Cardiac fibroblast (primary cell): ENCODE data around the gene TMEM182.

Experiments used
- DNase-seq, 2 donors: peaks; one replicate each; pipeline versions ENCODE4 v3.0.0 to v3.0.0-alpha.2; 2010; ENCODE audit warnings: low read depth in 2 of 2
- H3K4me3 ChIP-seq, 2 donors: replicated peaks in 1 of 2; 1 replicate in 1 of 2; 2 replicates in 1 of 2; pipeline ENCODE4 v1.5.1; 2011; ENCODE audit warnings: low read depth in 2 of 2, low read length in 2 of 2, mild to moderate bottlenecking in 2 of 2, moderate library complexity in 1 of 2
- TF ChIP-seq, protein P1 (sequence below): IDR thresholded peaks from one replicate; pipeline ENCODE4 v1.5.1; 2011; ENCODE audit warnings: low read depth, mild to moderate bottlenecking, low read length, inconsistent platforms

Gene TMEM182

DNA sequence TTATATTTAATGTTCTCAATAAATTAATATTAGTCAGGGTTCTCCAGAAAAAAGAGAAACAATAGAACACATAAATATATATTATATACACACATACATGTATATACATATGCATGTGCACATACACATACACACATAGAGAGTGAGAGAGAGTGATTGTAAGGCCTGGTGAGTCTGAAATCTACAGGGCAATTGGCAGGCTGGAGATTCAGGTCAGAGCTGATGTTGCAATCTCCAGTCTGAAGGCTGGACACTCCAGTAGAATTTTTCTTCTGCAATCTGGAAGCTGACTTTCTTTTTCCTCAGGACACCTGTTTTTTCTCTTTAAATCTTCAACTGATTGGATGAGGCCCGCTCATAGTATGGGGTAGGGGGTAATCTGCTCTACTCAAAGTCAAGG is 3.2 kb downstream of the TMEM182 start:
- no peak overlapping the region for H3K4me3 ChIP-seq
- TF ChIP-seq, protein P1, sequence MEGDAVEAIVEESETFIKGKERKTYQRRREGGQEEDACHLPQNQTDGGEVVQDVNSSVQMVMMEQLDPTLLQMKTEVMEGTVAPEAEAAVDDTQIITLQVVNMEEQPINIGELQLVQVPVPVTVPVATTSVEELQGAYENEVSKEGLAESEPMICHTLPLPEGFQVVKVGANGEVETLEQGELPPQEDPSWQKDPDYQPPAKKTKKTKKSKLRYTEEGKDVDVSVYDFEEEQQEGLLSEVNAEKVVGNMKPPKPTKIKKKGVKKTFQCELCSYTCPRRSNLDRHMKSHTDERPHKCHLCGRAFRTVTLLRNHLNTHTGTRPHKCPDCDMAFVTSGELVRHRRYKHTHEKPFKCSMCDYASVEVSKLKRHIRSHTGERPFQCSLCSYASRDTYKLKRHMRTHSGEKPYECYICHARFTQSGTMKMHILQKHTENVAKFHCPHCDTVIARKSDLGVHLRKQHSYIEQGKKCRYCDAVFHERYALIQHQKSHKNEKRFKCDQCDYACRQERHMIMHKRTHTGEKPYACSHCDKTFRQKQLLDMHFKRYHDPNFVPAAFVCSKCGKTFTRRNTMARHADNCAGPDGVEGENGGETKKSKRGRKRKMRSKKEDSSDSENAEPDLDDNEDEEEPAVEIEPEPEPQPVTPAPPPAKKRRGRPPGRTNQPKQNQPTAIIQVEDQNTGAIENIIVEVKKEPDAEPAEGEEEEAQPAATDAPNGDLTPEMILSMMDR = no peak
- no peak for DNase-seq

DNA sequence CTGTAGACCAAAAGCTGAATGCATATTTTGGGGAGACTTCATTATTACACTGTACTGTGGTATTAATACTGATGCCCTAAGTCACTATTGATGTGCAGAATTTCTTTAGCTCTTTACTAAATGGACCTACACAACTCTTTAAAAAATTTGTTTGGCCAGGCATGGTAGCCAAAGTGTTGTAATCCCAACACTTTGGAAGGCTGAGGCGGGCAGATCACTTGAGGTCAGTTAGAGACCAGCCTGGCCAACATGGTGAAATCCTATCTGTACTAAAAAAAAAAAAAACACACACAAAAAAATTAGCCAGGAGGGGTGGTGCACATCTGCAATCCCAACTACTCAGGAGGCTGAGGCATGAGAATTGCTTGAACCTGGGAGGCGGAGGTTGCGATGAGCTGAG is 6.4 kb downstream of the TMEM182 start:
- DNase-seq = no peak
- TF ChIP-seq, protein P1 = no peak
- no peak overlapping the region for H3K4me3 ChIP-seq

DNA sequence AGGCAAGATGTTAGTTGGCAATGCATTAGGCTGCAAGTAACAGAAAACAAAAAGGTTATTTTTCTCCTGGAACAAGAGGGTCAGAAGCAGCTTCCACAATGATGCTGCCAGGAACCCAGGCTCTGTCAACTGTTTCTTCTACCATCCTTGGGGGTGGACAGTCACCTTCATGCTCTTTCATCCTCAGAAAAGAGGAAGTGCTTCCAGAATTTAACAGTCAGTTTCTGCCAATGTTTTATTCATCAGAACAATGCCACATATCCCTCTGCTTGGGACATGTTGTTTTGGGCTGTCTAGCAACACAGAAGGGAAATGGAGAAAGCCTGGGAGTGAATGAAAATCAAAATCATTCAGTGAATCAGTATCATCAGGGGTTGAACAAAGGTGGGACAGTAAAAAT is 7.1 kb downstream of the TMEM182 start:
- TF ChIP-seq, protein P1 = no peak
- no peak for DNase-seq
- H3K4me3 ChIP-seq = no peak overlapping the region

DNA sequence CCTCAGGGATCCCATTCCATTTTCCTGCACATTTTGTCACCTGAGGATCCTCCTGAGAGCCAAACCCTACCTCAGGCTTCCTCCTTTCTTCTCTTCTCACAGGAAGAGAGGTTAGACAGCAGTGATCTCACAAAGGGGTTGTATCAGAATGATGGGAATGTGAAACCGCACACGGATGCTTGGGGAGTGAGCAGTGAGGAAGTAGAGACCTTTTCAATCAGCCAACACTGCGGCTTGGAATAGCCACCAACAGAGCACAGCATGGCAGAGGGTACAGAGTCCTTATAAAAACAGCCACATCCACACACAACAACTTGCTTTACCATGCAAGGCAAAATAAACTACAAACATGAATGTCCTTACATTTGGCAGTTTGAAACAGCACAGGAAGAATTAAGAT is 8.7 kb downstream of the TMEM182 start:
- peak; percentile 4 to 31 for DNase-seq
- no peak overlapping the region for H3K4me3 ChIP-seq
- TF ChIP-seq, protein P1 = no peak

DNA sequence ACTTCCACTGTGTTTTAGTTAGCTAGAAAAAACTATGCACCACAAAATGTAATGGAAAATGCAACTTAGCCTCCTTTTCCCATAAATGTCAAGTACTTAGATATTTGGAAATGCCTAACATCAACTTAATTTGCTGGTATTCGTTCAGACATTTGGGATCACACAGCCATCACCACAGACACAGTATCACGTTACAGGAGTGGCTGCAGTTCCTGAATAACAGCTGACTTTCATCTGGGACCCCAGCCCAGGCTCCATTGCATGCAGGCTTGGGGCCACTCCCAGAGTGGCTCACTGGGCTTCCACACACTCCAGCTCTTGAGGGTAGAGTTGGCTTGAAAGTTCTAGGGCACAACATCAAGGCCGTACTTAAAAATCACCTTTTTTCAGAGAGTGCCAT is 9.3 kb downstream of the TMEM182 start:
- no peak for DNase-seq
- H3K4me3 ChIP-seq = no peak overlapping the region
- TF ChIP-seq, protein P1 = no peak

DNA sequence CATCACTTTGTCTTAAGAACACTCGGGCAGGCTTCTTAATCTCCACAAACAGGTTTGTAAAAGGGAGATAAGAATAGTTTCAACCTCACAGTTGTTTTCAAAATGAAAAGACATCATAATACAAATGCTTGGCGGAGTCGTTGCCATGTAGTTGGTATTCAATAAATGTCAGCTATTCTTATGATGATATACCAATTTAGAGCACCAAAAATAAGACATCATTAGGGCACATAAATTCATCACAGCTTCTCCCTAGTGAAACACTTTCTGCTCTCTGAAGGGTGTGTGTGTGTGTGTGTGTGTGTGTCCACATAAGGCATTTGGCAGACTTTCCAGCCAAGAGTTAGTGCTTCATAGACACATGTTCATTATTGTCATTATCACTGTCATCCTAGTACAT is 10.8 kb downstream of the TMEM182 start:
- H3K4me3 ChIP-seq = no peak overlapping the region
- TF ChIP-seq, protein P1 = no peak
- no peak for DNase-seq

DNA sequence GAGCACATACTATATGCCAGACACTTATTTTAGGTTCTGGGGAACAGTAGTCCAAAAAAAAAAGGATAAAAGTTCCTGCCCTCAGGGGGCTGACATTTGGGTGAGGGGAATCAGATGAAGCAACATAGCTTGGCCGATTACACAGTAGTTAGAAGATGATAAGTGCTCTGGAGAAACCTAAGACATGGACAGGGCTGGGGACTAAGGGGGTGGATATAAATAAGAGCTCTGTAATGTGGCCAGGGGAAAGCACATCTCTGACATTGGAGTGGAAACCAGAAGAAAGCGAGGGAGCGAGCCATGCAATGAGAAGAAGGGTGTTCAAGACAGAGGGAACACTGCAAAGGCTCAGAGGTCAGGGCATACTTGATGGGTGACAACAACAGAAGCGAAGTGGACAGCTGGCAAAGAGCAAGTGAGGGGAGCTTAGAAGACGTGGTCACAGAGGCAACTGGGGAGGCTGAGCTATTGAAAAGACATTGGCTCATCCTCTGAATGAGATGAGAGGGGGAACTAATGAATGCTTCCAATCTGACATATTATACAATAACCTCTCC is 11.4 kb downstream of the TMEM182 start:
- TF ChIP-seq, protein P1 = no peak
- DNase-seq = no peak
- H3K4me3 ChIP-seq = no peak overlapping the region
